GM11168 (cell line): Measurements from ENCODE around the gene KAT2B.

Source experiments
- in situ Hi-C: fragments of 300-500 bp; cut with MboI; formaldehyde crosslinking; loops from one replicate; pipeline ENCODE4 v1.12.0; 2022; ENCODE audit warnings: low sequenced_read_pairs; ENCODE audit not compliant: unreplicated experiment

KAT2B gene

GRCh38 chr3:20136231-20136630 is 96.0 kb downstream of the KAT2B start:
- in situ Hi-C loops: no loop called here

GRCh38 chr3:20137647-20138046 is 97.4 kb downstream of the KAT2B start:
- in situ Hi-C loops: no loop called here

GRCh38 chr3:20140881-20141280 is 100.6 kb downstream of the KAT2B start:
- in situ Hi-C loops: no loop called here

- in situ Hi-C loops: no loop called here
Observed at GRCh38 chr3:20141316-20141715, 101.1 kb downstream of the KAT2B start.

- in situ Hi-C loops: no loop called here
Observed at GRCh38 chr3:20141851-20142250, 101.6 kb downstream of the KAT2B start.

- in situ Hi-C loops: no loop called here
Observed at GRCh38 chr3:20142517-20142916, 102.3 kb downstream of the KAT2B start.

- in situ Hi-C loops: no loop called here
Observed at GRCh38 chr3:20143519-20143918, 103.3 kb downstream of the KAT2B start.

- in situ Hi-C loops: no loop called here
Observed at GRCh38 chr3:20145874-20146273, 105.6 kb downstream of the KAT2B start.

- in situ Hi-C loops: no loop called here
Observed at GRCh38 chr3:20146301-20146700, 106.1 kb downstream of the KAT2B start.

- in situ Hi-C loops: no loop called here
Observed at GRCh38 chr3:20147361-20147760, 107.1 kb downstream of the KAT2B start.

GRCh38 chr3:20148466-20148865 is 108.2 kb downstream of the KAT2B start:
- in situ Hi-C loops: no loop called here

- in situ Hi-C loops: no loop called here
Observed at GRCh38 chr3:20154078-20154477, 113.8 kb downstream of the KAT2B start.

GRCh38 chr3:20154928-20155327 is 114.7 kb downstream of the KAT2B start:
- in situ Hi-C loops: no loop called here

GRCh38 chr3:20160230-20160629 is 120.0 kb downstream of the KAT2B start:
- in situ Hi-C loops: no loop called here

- in situ Hi-C loops: no loop called here
Observed at GRCh38 chr3:20161714-20162113, 121.5 kb downstream of the KAT2B start.

GRCh38 chr3:20173844-20174410 is 133.7 kb downstream of the KAT2B start:
- in situ Hi-C loops: no loop called here

GRCh38 chr3:20181276-20181675 is 141.0 kb downstream of the KAT2B start:
- in situ Hi-C loops: no loop called here

- in situ Hi-C loops: no loop called here
Observed at GRCh38 chr3:20182206-20182605, 142.0 kb downstream of the KAT2B start.

- in situ Hi-C loops: no loop called here
Observed at GRCh38 chr3:20185331-20185678, 145.1 kb downstream of the KAT2B start.

GRCh38 chr3:20185679-20186599 is 145.7 kb downstream of the KAT2B start, which contains the start of gene SGO1:
TSS of gene SGO1 (minus strand) at chr3:20186206. CDS start at chr3:20184027, 2,179 bp downstream.
- in situ Hi-C loops: no loop called here

- in situ Hi-C loops: no loop called here
Observed at GRCh38 chr3:20186600-20187004, 146.4 kb downstream of the KAT2B start.

- in situ Hi-C loops: no loop called here
Observed at GRCh38 chr3:20190991-20191390, 150.7 kb downstream of the KAT2B start.
